COR-L47 (cell line): ENCODE results near the gene KLF15.
"Not testable (repeated sequence)": the region's sequence is repeated elsewhere in the genome, so short reads cannot be mapped to it uniquely, and the experiment has no call there.

Experiments used
- DNase-seq: peaks from one replicate; lab custom pipeline; 2025; lab: John Stamatoyannopoulos, UW

Gene KLF15

DNA sequence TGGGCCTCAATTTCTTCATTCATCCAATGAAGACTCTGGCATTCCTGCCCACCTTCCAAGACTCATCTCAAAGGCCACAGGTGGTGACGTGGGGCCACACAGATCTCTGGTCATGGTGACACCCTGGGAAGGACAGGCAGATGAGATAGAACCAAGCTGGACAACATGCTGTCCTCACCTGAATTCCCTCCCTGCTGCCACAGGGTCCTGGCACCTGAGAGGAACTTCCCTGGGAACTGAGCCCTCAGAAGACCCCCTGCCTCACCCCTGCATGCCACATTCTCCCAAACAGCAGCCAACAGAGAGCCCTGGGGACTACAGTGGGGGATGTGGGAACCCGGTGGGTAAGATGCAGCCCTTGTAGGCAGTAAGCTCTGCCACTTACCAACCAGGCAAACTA is 10.7 kb downstream of the KLF15 start:
- DNase-seq = no peak

DNA sequence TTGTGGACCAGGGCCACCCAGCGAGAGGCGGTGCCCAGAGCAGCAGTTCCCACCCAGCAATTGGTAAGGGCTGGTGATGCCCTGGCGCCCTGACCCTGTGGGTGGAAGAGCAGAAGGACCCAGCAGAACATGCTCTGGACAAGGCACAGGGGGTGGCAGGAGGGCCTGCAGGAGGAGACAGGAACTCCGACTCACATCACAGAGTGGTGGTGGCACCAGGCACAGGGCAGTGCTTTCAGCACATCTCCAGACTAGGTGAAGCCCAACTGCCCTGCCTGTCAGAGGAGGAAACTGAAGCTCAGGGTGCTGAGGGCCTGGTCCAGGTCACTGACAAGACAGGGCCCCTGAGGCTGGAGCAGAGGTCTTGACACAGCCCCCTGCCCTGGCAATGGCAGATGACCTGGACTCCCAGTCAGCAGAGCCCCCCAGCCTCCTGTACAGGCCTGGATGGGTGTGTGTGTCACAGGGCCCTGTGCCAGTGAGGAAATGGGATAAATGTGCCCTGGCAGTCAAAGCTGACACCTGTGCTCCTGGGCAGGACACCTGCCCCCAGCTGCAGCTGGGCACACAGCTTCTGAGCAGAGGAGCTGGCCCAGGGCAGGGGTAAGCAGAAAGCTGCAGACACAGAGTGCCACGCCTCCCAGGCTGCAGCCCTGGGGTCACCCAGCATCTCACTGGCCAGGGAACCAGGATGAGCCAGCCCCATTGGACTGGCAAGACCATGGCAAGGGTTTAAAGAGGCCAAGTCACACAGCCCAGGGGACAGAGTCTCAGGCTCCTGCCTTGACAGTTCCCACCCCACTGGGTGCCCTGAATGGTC is 11.4 kb downstream of the KLF15 start:
- no peak for DNase-seq

DNA sequence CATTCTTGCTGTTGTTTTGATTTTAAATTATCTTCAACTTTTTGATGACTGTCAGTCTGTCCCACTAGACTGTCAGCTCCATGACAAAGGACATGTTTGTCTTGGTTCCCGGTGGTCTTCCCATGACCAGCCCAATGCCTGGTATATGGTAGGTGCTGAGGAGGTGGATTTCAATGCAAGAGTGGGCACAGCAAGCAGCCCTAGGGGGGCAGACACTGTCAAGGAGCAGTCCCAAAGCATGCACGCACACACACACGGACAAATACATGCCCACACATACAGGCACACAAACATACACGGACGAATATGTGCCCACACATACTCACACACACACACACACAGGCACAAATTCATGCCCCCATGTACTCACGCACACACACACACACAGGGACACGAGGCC is 12.0 kb downstream of the KLF15 start:
- no peak for DNase-seq

DNA sequence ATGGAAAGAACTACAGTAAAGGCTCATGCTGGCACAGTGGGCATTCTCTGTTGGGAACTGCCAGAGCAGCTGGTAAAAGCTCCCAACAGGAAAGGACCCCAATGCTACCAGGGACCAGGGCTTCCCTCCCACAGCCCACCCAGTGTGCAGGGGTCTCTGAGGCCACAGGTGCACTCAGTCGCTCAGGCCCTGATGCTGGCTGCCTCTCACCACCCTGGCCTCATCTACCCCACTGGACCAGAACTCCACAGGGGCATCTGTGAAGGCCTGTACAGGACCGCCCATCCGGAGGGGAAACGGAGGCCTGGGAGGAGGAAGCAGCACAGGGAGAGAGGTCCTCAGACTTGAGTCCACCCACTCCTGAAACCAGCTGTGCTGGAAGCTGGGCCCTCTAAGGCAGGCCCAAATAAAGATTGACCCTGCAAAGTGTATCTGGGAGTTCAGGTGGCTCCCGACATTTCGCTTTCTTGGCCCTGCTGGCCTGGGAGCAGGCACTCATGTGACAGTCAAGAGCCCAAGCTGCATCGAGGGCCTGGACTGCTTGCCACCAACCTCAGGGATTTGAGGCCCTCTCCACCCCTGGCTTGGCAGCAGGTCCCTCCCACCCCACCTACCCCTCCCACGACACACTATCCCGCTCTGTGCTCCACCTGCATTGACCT is 12.7 kb downstream of the KLF15 start:
- DNase-seq = no peak

DNA sequence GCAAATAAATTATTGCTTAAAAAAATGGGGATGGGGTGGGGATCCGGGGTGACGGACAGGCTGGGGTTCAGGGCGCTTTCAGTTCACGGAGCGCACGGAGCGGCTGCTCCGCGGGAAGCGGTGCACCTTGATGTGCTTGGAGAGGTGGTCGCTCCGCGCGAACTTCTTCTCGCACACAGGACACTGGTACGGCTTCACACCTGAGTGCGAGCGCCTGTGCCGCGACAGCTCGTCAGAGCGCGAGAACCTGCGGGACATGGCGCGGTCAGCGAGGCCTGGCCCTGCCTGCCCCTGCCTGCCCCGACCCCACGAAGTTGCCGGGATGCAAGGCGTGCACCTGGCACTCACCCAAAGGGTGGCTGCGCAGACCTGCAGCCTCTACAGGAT is 13.6 kb downstream of the KLF15 start:
- DNase-seq = no peak

DNA sequence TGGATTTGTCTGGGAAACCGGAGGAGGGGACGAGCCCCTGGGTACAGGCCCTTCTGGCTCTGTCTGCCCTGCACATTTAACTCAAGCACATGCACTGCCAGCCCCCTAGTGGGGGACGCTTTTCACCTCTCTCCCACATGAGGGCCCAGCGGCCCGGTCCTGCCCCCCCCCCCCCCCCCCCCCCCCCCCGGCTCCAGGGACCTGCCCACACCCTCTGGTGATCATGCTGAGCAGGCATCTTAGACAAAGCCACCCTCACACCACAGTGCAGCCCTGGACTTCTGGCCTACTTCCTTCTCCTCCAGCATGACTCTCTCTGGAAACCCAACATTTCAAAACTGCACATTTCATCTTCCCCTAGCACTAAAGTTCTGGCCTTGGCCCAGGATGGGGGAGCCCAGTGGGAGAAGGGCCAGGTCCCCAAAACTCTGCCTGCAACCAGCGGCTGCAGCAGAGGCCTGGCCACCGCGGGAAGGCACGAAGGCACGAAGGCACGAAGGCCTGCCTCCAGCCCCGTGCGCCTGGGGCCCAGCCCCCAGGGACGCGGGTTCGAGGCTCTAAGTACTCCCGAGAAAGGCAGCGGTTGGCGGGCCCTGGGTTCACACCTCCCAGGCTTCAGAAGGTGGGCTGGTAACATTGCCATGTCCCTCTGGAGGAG is 14.1 kb downstream of the KLF15 start:
- peak; percentile 20 for DNase-seq

DNA sequence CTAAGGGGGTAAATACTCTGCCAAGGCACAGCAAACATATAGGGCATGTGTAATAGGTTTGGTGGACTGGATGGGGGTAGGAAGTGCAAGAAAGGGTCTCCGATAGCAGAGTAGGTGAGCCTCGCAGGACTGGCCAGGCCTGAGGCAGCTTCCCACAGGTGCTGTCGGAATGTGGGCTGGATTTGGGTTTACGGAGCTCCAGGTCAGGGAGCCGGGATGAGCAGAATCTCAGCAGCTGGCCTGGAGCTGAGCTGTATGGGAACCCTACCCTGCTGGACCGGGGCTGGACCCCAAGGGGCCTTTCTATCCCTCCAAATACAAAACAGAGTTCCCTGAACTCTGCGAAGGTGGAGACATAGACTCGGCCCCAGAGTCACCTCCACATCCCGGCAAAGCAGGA is 15.0 kb downstream of the KLF15 start:
- DNase-seq = no peak

DNA sequence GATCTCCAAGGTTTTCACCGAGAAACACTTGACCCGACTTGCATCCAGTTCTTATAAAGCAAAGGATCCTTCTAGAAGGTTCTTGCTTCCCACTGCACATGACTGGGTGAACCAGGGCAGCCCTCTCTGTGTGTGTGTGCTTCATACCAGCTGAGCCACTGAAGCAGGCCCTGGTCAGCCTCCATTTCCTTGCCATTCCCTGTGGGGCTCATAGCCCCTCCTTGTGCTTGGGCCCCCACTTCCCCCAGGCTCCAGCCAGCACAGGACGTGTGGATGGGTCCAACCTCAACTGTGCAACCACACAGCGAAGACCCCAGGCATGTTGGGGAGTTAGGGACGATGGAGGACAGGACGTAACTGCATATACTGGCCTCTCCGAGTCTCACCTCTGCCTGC is 15.5 kb downstream of the KLF15 start:
- DNase-seq = no peak

DNA sequence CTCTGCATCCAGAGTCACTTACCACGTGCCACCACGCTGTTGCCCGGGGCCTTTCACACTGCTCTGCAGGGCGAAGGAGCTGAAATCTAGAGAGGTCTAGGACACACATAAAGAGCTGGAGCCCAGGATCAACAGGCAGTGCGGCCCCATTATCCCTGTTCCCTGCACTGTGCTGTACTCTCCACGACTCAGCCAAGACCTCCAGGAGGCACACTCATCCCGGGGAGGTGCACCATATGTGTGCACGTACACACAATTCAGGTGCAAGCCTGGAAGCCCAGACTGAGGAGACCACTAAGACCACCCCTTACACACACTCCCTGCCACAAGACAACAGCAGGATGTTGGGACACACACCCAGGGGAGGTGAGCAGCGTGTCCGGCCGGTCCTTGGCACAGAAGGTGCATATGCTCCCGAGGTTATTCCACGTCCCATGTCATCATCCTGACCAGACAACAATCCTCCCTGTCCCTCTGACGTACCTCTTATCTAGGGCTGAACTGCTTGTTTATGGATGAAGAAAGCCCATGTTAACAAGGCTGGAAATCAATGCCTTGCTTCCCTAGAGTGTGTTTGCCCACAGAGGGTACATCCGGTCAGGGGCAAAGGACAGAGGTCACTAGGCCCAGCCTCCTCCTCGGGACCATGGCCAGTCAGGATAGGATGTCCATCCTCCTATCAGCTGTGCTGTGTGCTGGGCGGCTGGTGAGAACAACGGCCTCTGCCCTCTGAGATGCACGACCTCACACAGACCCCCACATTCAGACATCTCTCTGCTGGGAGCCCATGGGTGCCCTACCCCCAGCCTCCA is 16.1 kb downstream of the KLF15 start:
- no peak for DNase-seq

DNA sequence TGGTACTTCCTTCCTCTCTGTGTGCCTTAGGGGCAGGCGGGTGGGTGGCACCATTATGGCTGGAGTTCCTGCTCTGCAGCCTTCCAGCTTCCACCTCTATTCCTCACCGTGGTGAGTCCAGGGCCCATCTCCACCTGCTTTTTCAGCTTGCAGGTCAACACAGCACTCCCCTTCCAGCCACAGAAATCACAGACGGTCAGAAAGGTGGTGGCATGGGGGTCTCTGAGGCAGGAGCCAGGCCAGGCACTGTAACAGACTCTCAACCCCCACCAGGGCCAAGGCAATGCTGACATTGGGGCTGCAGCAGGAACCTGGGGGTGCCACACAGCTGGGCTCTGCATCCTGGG is 16.6 kb downstream of the KLF15 start:
- no peak for DNase-seq

DNA sequence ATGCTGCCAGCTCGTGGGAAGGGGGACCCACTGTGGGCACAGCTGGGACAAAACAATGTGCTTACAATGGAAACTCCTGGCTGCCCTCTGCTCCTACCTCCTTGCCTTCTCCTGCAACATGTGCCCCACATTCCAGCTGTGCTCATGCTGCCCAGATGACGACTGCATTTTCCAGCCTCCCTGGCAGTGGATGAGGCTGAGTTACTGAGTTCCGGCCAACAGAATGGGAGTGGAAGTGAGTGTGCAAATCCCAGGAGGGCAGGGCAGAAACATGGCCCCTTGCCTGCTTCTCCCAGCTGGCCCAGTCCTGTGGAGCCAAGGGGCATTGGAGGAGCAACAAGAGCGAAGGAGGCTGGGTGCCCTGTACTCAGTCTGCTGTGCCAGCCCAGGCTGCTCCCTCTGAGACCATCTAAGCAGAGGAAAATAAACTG is 17.1 kb downstream of the KLF15 start:
- no peak for DNase-seq

DNA sequence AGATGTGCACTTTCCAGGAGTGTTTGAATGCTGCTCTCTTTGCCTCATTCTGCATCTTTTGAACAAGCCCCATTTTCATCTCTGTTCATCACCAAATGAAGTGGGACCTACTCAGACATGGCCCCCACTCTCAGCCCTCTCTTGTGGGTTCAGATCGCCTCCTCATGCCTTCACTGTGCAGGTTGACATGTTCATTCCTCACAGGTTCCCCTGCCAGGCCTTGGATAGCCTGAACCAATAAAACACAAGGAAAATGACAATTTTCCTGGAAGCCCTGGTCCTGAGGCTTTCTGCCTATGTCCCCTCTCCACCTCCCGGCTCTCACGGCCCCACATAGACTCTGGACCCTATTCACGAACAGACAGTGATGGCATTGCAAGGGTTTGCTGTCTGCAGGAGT is 17.7 kb downstream of the KLF15 start:
- no peak for DNase-seq

DNA sequence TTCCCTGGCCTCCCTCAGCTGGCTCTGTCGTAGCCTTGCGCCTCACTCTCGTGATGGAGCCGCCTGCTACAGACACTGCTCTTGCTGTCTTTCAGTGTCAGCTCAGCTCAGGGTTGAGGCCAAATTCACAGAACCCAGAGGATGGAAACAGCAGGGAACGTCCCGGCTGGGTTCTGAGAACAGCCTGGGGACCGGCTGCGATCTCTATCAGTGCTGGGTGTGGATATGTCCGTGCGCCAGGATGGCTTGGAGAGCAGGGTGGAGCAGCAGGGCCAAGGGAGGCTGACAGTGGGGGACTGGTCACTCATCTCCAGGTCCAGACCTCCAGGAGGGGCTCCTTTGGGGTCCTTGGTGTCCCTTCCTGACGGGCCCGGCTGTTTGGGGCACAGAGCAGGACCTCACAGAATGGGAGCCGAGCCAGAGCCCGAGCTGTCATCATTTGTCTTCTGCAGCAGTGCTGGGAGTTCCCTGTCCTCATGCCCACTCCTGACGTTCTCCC is 18.4 kb downstream of the KLF15 start:
- no peak for DNase-seq

DNA sequence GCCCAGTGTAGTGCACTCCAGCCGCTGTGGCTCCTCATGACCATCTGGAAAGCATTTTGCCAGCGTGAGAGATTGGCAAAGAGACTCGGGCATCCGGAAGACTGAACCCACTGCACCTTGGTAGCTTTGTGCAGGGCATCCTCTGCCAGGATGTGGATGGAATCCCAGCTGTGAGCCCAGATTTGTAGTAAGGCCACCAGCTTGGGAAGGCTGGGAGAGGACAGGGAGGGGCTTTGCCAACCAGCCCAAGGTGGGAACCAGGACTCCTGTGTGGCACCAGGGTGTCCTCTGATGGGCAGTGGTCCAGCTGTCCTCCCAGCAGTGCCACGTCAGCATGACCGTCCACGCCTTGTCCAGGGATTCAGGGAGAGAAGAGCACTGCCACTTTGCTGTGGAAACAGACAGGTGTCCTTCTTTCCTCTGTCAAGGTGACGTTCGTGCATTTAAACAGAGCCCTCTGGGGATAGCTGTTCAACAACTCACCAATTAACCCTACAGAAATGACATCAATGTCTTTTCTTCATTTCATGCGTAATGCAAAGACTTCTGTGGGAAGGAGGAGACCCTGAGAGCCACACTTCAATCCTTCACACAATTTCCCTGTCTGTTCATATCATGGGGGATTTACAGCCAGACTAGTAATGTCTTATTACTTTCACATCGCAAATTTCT is 19.1 kb downstream of the KLF15 start:
- DNase-seq = no peak

DNA sequence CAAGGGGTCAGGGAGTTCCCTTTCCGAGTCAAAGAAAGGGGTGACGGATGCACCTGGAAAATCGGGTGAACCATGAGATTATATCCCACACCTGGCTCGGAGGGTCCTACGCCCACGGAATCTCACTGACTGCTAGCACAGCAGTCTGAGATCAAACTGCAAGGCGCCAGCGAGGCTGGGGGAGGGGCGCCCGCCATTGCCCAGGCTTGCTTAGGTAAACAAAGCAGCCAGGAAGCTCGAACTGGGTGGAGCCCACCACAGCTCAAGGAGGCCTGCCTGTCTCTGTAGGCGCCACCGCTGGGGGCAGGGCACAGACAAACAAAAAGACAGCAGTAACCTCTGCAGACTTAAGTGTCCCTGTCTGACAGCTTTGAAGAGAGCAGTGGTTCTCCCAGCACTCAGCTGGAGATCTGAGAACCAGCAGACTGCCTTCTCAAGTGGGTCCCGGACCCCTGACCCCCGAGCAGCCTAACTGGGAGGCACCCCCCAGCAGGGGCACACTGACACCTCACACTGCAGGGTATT is 25.3 kb downstream of the KLF15 start:
- not testable (repeated sequence) for DNase-seq

DNA sequence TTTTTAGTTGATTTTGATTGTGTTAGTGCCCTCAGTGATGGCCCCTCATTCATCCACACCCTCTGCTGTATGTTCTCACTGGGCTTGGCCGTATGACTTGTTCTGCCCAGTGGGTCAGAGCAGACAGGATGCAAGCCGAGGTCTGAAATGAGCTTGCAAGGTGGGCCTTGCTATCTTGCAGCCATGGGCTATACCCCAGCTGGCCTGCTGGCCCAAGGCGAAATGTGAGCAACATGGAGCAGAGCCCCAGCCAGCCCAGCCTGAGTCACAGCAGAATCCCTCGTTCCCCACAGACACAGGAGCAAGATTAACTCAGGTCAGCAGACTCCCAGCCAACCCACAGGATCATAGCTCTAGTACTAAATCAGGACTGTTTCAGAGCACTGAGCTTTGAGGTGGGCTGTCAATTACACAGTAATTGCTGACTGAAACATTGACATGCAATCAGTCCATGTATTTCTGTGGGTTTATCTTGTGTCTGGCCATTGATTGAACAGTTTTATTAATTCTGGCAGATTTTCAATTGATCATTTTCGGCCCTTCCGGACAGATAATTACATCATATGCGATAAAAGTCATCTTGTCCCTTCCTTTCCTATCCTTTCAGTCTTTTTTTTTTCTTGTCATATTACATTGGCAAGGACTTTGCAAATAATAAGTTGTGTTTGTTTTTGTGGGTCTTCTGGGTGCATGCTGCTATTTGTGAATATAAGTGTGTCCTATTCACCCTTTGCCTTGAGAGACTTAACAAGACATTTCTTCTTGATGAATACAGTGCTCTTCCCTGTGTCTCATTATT is 27.1 kb downstream of the KLF15 start:
- DNase-seq = no peak

DNA sequence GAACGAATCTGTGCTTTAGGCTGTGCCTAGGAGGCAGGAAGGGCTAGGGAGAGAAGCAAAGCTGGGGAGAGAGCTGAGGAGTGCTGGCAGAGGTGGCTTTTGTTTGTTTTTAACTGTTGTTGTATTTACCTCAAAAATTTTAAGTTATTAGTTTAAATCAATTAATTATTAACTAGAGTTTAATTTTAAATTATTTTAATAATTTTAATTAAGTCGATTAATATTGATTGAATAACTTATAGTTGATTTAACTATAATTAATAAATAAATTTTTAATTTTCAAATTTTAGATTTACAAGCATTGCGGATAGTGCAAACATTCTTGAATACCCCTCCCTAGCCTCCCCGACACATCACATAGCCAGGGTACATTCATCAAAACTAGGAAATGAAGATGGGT is 30.6 kb downstream of the KLF15 start:
- DNase-seq = no peak

DNA sequence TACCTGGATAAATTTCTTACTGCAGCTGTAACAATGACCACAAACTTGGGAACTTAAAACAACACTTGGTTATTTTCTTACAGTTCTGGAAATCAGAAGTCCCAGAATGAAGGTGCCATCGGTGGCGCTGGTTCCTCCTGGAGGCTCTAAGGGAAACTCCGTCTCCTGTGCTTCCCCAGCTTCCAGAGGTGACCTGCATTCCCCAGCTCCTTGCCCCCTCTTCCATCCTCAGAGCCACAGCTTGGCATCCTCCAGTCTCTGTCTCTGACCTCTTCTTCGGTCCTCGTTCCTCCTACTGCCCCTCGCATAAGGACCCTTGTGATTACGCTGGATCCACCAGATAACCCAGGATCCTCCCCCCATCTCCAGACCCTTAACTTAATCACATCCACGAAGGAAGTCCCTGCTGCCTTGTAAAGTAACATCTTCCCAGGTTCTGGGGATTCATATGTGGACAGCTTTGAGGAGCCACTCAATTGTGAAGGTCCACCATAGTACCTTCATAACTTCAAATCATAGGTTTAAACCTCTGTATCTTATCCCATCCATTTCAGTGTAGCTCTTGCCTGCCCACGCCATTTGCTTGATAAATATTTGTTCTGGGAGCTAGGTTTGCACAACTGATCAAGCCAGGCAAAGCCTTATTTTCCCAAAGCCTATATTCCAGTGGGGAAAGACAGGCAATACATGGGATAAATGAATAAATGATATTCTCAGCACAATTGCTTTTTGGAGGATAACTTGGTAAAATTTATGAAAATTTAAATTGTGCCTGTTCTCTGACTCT is 34.8 kb downstream of the KLF15 start:
- no peak for DNase-seq

DNA sequence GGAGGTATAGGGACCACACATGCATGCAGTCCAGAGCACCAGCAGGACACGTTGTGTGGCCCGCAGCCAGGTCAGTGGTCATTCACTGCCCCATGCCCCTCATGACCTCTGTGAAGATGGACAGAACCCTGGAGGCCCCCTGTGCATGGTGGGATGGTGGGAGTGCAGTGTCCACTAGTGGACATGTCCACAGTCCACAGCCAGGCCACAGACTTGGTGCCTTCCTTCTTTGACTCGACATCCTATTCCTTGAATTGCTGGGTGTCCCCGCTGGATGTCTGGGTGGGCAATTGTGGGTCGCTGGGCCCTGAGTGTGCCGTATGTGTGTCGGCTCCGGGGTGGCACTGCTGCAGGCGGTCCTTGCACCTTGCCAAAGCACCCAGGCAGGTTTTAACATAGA is 35.7 kb downstream of the KLF15 start:
- DNase-seq = no peak
